ENCODE data around the gene ERO1B. TPM values are rescaled to one million over a fixed set of nuclear protein-coding genes. Genes with fewer than 3 reads are reported as not detected.
A peak's percentile ranks its signal among the peaks of the same experiment; 100 is the strongest.

The ERO1B gene
- total RNA-seq, 1 experiment from 2014 or later: 3.2 TPM

DNA sequence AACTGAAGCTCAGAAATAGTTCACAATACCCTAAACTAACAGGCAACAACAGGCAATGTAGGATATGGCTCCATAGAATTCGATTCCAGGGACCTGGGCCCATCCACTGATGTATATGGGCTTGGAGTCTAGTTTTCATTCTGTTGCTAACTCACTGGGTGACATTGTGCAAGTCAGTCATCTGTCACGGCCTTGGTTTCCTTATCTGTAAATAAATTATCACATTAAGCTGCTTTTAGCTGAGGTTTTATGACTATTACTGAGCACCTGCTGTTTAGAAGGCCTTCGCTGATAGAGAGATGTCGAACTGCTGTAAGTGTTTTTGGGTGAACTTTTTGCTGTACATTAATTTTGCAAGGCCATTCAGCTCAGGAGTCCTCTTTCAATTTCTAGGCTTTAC lies 22.9 kb upstream of the ERO1B start:
- no peak for DNase-seq (ENCODE audit: low spot score)
- H3K4me1 Mint-ChIP-seq: peaks cover 10% of the 10 kb centered on the region
- POLR2A ChIA-PET: no interaction called here
- H3K27ac Mint-ChIP-seq: no peak overlapping the region
- H3K27me3 Mint-ChIP-seq (ENCODE audit: low read depth): no peaks in the 10 kb centered on the region
- no peak overlapping the region for H3K4me3 Mint-ChIP-seq
- H3K36me3 Mint-ChIP-seq: no peaks in the 10 kb centered on the region
- CTCF ChIA-PET: no interaction called here
- no peak for TF ChIP-seq IRF2 (CRISPR knock-in tag; IDR thresholded peaks at IDR 0.05; ENCODE audit: borderline replicate concordance, low read depth)
- no peak for TF ChIP-seq ZNF138 (CRISPR knock-in tag; conservative IDR thresholded peaks at IDR 0.05)
- no peak for TF ChIP-seq ZSCAN18 (CRISPR knock-in tag; IDR thresholded peaks at IDR 0.05)
- TF ChIP-seq KAT7 (CRISPR knock-in tag; IDR thresholded peaks at IDR 0.05; ENCODE audit: borderline replicate concordance): no peak
- TF ChIP-seq CBFB (CRISPR knock-in tag; IDR thresholded peaks at IDR 0.05; ENCODE audit: low read depth): no peak
- no peak for TF ChIP-seq ZMAT4 (CRISPR knock-in tag; IDR thresholded peaks at IDR 0.05)
- TF ChIP-seq, protein P1, sequence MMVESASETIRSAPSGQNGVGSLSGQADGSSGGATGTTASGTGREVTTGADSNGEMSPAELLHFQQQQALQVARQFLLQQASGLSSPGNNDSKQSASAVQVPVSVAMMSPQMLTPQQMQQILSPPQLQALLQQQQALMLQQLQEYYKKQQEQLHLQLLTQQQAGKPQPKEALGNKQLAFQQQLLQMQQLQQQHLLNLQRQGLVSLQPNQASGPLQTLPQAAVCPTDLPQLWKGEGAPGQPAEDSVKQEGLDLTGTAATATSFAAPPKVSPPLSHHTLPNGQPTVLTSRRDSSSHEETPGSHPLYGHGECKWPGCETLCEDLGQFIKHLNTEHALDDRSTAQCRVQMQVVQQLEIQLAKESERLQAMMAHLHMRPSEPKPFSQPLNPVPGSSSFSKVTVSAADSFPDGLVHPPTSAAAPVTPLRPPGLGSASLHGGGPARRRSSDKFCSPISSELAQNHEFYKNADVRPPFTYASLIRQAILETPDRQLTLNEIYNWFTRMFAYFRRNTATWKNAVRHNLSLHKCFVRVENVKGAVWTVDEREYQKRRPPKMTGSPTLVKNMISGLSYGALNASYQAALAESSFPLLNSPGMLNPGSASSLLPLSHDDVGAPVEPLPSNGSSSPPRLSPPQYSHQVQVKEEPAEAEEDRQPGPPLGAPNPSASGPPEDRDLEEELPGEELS (CRISPR knock-in tag; IDR thresholded peaks at IDR 0.05): no peak
- TF ChIP-seq PRRX2 (CRISPR knock-in tag; IDR thresholded peaks at IDR 0.05): no peak
- TF ChIP-seq GRHL2 (CRISPR knock-in tag; IDR thresholded peaks at IDR 0.05; ENCODE audit: insufficient replicate concordance, severe bottlenecking): no peak
- TF ChIP-seq, protein P2, sequence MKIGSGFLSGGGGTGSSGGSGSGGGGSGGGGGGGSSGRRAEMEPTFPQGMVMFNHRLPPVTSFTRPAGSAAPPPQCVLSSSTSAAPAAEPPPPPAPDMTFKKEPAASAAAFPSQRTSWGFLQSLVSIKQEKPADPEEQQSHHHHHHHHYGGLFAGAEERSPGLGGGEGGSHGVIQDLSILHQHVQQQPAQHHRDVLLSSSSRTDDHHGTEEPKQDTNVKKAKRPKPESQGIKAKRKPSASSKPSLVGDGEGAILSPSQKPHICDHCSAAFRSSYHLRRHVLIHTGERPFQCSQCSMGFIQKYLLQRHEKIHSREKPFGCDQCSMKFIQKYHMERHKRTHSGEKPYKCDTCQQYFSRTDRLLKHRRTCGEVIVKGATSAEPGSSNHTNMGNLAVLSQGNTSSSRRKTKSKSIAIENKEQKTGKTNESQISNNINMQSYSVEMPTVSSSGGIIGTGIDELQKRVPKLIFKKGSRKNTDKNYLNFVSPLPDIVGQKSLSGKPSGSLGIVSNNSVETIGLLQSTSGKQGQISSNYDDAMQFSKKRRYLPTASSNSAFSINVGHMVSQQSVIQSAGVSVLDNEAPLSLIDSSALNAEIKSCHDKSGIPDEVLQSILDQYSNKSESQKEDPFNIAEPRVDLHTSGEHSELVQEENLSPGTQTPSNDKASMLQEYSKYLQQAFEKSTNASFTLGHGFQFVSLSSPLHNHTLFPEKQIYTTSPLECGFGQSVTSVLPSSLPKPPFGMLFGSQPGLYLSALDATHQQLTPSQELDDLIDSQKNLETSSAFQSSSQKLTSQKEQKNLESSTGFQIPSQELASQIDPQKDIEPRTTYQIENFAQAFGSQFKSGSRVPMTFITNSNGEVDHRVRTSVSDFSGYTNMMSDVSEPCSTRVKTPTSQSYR (CRISPR knock-in tag; IDR thresholded peaks at IDR 0.05): no peak
- no peak for TF ChIP-seq ZBTB21 (CRISPR knock-in tag; IDR thresholded peaks at IDR 0.05; ENCODE audit: borderline replicate concordance)
- TF ChIP-seq ZNF263 (CRISPR knock-in tag; IDR thresholded peaks at IDR 0.05; ENCODE audit: low read depth): no peak
- no peak for TF ChIP-seq ZNF416 (CRISPR knock-in tag; IDR thresholded peaks at IDR 0.05)
- no peak for TF ChIP-seq JUN (CRISPR knock-in tag; IDR thresholded peaks at IDR 0.05)
- no peak for TF ChIP-seq NFATC4 (CRISPR knock-in tag; IDR thresholded peaks at IDR 0.05)
- no peak for TF ChIP-seq TEAD4 (CRISPR knock-in tag; IDR thresholded peaks at IDR 0.05)
- TF ChIP-seq ZNF423 (CRISPR knock-in tag; IDR thresholded peaks at IDR 0.05): no peak
- no peak for TF ChIP-seq ZNF317 (CRISPR knock-in tag; IDR thresholded peaks at IDR 0.05; ENCODE audit: borderline replicate concordance, low read depth)
- TF ChIP-seq ATF1 (CRISPR knock-in tag; IDR thresholded peaks at IDR 0.05): no peak
- no peak for ATAC-seq
- no peaks in the 10 kb centered on the region for H3K9me3 Mint-ChIP-seq

- Mint-ChIP-seq H3K27ac (no peak overlapping the region), H3K4me1 (peaks cover 10% of the 10 kb centered on the region), H3K9me3 (no peaks in the 10 kb centered on the region), H3K4me3 (no peak overlapping the region), H3K36me3 (no peaks in the 10 kb centered on the region), H3K27me3 (ENCODE audit: low read depth) (no peaks in the 10 kb centered on the region)
- TF ChIP-seq RELA (CRISPR knock-in tag; IDR thresholded peaks at IDR 0.05; ENCODE audit: borderline replicate concordance) (no peak), TCF7 (CRISPR knock-in tag; IDR thresholded peaks at IDR 0.05; ENCODE audit: low read depth) (no peak)
- ChIA-PET POLR2A (no interaction called here), CTCF (no interaction called here)
- ATAC-seq (peak; percentile 39; the same call in 1 of the 2 replicates), DNase-seq (ENCODE audit: low spot score) (no peak)
These were observed 21.9 kb upstream of the ERO1B start for GRCh38 chr1:236303675-236304074.

Data from WTC11 (cell line).